Heart right ventricle (tissue), 16 donors: Measurements from ENCODE around the gene KRT85. TPM values are rescaled to one million over a fixed set of nuclear protein-coding genes. Genes with fewer than 3 reads are reported as not detected.

Source experiments
- ATAC-seq, 8 donors: fragments of 200-7000 bp; cut with Tn5 transposase; one replicate each; pipeline ENCODE4 v1.9.1; 2020; ENCODE audit warnings: mild to moderate bottlenecking in 8 of 8, moderate library complexity in 8 of 8, moderate number of reproducible peaks in 1 of 8
- DNase-seq, 2 donors: peaks; one replicate each; pipeline ENCODE4 v3.0.0-alpha.2; 2020
- H3K27ac ChIP-seq, 10 donors: fragments of 200-600 bp; sonication (generic) in 2 of 10; one replicate each; pipeline versions ENCODE4 v1.5.0 to v1.8.0; 2020 to 2022; ENCODE audit warnings: mild to moderate bottlenecking in 3 of 10
- H3K27me3 ChIP-seq, 7 donors: fragments of 200-600 bp; one replicate each; pipeline ENCODE4 v1.8.0; 2021 to 2022; ENCODE audit warnings: mild to moderate bottlenecking in 2 of 7
- H3K36me3 ChIP-seq, 9 donors: fragments of 200-600 bp; sonication (generic) in 1 of 9; one replicate each; pipeline versions ENCODE4 v1.5.0 to v1.8.0; 2020 to 2022; ENCODE audit warnings: mild to moderate bottlenecking in 2 of 9
- H3K4me1 ChIP-seq, 9 donors: fragments of 200-600 bp; sonication (generic) in 1 of 9; one replicate each; pipeline versions ENCODE4 v1.5.0 to v1.8.0; 2020 to 2022; ENCODE audit warnings: mild to moderate bottlenecking in 4 of 9
- H3K4me3 ChIP-seq, 10 donors: fragments of 200-600 bp; sonication (generic) in 2 of 10; one replicate each; pipeline versions ENCODE4 v1.5.0 to v1.8.0; 2020 to 2022; ENCODE audit warnings: mild to moderate bottlenecking in 7 of 10, moderate library complexity in 2 of 10
- H3K9me3 ChIP-seq, 11 donors: fragments of 200-600 bp in 10 of 11; sonication (generic) in 2 of 11; one replicate each; pipeline versions ENCODE4 v1.5.0 to v1.8.0; 2013 to 2022; ENCODE audit warnings: mild to moderate bottlenecking in 2 of 11, control low read depth in 1 of 11, moderate library complexity in 1 of 11
- WGBS, 2 donors: extraction: QIAGEN DNeasy Blood & Tissue Kit; methylation state at CpG; one replicate each; pipeline ENCODE4 v1.1.7; 2013; ENCODE audit warnings: inconsistent platforms in 1 of 2; 5-methylcytosine and 5-hydroxymethylcytosine counted together
- intact Hi-C, 10 donors: fragments of 100-400 bp; cut with DNase I; formaldehyde crosslinking; loops; one replicate each; pipeline versions ENCODE4 v1.11.1 to v1.14.2; 2022
- polyA plus RNA-seq, 2 donors: library from polyadenylated mRNA; stranded (reverse); fragments of 200-250 nt; gene quantifications; one replicate each; pipeline ENCODE4 v1.2.3, GENCODE V29; 2013
- total RNA-seq, 10 donors: library from RNA; stranded (reverse); fragmentation: NEBNext Ultra II Directional in 3 of 10; extraction: Animal tissue kit (Norgen Biotek cat#: 25700) in 3 of 10; gene quantifications; one replicate each; pipeline versions ENCODE4 v1.2.1 to v1.2.4, GENCODE V29; 2021 to 2023
- TF ChIP-seq, protein P1 (sequence below), 9 donors: fragments of 200-600 bp; sonication (generic) in 2 of 9; IDR thresholded peaks; one replicate each; pipeline versions ENCODE4 v1.5.0 to v1.8.0; 2021 to 2022; ENCODE audit warnings: antibody characterized with exemption in 9 of 9, mild to moderate bottlenecking in 5 of 9, moderate library complexity in 1 of 9
- donor health status: Arrhythmogenic right ventricular cardiomyopathy.
- donor health status: ischemic (EF 13 %, LVEDD 7.1; RV severe dilation, severe dysfunction).
- donor health status: healthy with polysubstance abuse.
- donor health status: DM: no; HTN: yes; CAD: no.
- donor health status: DM: no; HTN: no; CAD: no.
- donor health status: ischemic (EF 25% LVEDD 6.9; RV normal size, moderate dysfunction).
- donor health status: ischemic (EF 25% LVEDD 5.7; RV mildly dilated, moderate dysfunction).
- donor health status: healthy.
- donor health status: DM: yes; HTN: yes; CAD: no.
- donor health status: Ischemic cardiomyopathy.
- donor health status: ischemic (EF 35%, LVEDD 5.7; RV mildly dilated, moderate dysfunction).
- donor health status: nonischemic (EF 11% LVEDD 7.7; RV severe dilation, severe dysfunction).
- donor health status: DM: yes; HTN: yes; CAD: no.
- donor health status: PGD.
- donor health status: ischemic (EF 29% LVEDD 5.4; RV normal size, mild dysfunction).
- donor health status: nonischemic (EF 23%, LVEDD 6.1; RV moderate dilation, normal function).

KRT85 gene
- total and polyA plus RNA-seq, 12 donors: not detected

DNA sequence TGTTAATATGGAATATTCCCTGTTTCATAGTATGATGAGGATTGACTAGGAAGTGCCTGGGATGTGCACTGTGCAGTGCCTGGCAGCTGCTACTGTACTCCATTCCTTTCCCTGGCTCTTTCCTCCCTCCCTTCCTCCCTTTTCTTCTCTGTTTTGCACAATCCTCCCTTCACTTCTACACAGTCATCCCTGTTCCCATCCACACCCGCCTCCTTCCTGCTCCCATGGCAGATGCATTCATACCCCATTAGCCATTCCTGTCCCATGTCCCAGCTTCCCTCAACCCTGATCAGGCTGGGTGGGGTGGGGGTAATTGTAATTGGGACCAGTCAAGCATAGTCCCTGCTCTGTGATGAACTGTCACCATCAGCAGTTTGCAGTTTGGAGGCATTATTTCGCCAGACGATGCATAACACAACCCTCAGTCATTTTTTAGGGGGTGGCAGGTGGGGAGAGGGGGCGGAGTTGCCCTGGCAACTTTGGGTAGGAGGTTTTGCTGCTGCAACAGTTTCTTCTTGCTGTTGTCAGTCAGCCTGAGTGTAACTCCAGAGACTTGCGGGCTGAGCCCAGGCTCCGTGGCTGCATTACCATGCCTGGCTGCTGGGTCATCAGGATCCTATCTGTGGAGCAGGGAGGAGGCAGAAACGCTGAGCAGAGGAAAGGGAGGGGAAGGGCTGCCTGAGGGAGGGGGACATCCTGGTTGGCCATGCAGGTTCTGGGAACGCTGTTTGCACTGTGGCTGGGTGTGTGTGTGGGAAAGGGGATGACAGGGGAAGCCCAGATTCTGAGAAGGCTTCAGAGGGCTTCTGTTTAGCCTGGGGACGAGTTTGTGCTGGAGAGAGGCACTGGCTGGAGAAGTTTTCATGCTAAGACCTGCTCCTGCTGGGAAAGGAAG lies 22.3 kb upstream of the KRT85 start:
- ATAC-seq (no peak), DNase-seq (no peak)
- H3K27me3 ChIP-seq: peaks cover 0 to 21% (median 0%) of the 10 kb centered on the region in 7 donors
- WGBS, 2 donors: 52% methylated on average over 9 of the region's 9 CpGs
- no peaks in the 10 kb centered on the region for H3K9me3 ChIP-seq
- no peak overlapping the region for H3K27ac ChIP-seq
- H3K36me3 ChIP-seq: no peaks in the 10 kb centered on the region
- H3K4me3 ChIP-seq: no peak overlapping the region
- intact Hi-C loops: loop anchor here in 1 of 10 donors (10.0 kb wide), 1 partner anchor 105 kb away; the partner anchor contains the start of gene KRT6A
- H3K4me1 ChIP-seq: peaks cover 0 to 12% (median 0%) of the 10 kb centered on the region in 9 donors
- TF ChIP-seq, protein P1, sequence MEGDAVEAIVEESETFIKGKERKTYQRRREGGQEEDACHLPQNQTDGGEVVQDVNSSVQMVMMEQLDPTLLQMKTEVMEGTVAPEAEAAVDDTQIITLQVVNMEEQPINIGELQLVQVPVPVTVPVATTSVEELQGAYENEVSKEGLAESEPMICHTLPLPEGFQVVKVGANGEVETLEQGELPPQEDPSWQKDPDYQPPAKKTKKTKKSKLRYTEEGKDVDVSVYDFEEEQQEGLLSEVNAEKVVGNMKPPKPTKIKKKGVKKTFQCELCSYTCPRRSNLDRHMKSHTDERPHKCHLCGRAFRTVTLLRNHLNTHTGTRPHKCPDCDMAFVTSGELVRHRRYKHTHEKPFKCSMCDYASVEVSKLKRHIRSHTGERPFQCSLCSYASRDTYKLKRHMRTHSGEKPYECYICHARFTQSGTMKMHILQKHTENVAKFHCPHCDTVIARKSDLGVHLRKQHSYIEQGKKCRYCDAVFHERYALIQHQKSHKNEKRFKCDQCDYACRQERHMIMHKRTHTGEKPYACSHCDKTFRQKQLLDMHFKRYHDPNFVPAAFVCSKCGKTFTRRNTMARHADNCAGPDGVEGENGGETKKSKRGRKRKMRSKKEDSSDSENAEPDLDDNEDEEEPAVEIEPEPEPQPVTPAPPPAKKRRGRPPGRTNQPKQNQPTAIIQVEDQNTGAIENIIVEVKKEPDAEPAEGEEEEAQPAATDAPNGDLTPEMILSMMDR (IDR thresholded peaks at IDR 0.05): no peak

DNA sequence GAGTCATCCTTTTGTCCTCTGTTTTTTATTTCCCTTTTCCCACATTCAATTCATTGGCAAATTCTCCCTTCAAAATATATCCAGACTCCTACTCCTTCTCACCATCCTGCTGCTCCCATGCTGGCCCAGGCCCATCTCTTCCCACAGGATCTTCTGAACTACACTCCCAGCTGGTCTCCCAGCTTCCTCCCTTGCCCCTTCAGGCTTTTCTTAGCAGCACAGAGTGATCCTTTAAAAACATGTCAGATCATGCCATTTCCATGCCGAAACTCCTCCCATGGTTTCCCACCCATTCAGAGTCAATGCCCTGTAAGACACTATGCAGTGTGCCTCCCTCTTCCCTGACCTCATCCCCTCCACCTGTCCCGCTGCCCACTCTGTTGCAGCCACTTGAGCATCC lies 20.6 kb upstream of the KRT85 start:
- Histone ChIP-seq H3K4me3 (no peak overlapping the region), H3K27ac (no peak overlapping the region), H3K4me1 (peaks cover 0 to 12% (median 0%) of the 10 kb centered on the region in 9 donors), H3K9me3 (no peaks in the 10 kb centered on the region), H3K27me3 (peaks cover 0 to 31% (median 0%) of the 10 kb centered on the region in 7 donors), H3K36me3 (no peaks in the 10 kb centered on the region)
- TF ChIP-seq, protein P1 (IDR thresholded peaks at IDR 0.05): no peak
- no peak for DNase-seq
- intact Hi-C loops: loop anchor here in 1 of 10 donors (10.0 kb wide), 1 partner anchor 107 kb away; the partner anchor contains the start of gene KRT6A
- ATAC-seq: no peak
- WGBS, 2 donors: 82 to 88% methylated on average over 2 of the region's 2 CpGs

DNA sequence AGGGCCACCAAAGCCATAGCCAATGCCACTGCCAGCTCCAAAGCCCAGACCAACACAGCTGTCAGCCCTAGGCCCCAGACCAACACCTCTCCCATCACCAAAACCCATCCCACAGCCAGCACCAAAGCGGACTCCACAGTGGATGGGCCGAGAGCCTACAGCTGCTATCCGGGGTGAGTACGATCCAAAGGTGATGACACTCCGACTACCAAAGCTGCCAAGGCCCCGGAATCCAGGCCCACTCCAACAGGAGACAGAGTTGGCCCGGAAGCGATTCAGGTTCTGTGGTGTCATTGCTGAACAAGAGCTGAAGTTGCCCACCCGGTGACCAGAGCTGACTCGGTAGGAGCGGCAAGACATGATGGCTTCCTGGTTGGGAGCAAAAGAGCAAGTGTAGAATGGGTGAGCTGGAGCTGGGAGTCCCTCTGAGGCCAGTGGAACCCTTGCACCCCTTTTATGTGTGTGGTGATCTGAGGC lies 18.0 kb upstream of the KRT85 start, which contains the start of gene KRT84:
Gene KRT84, minus strand, starts transcription at position 427 of the 477 bp plus-strand sequence. Its CDS starts 67 bp downstream, at position 360.
- Histone ChIP-seq H3K4me1 (no peaks in the 10 kb centered on the region), H3K4me3 (no peak within 1 kb of the TSS), H3K27ac (no peak within 1 kb of the TSS), H3K36me3 (no peaks in the 10 kb centered on the region), H3K27me3 (peaks cover 0 to 31% (median 0%) of the 10 kb centered on the region in 7 donors), H3K9me3 (no peaks in the 10 kb centered on the region)
- ATAC-seq (no peak), DNase-seq (no peak)
- TF ChIP-seq, protein P1 (IDR thresholded peaks at IDR 0.05): no peak
- intact Hi-C loops: loop anchor here in 1 of 10 donors (10.0 kb wide), 1 partner anchor 110 kb away; the partner anchor contains the start of gene KRT6A
- WGBS, 2 donors: 95% methylated on average over 11 of the region's 11 CpGs

DNA sequence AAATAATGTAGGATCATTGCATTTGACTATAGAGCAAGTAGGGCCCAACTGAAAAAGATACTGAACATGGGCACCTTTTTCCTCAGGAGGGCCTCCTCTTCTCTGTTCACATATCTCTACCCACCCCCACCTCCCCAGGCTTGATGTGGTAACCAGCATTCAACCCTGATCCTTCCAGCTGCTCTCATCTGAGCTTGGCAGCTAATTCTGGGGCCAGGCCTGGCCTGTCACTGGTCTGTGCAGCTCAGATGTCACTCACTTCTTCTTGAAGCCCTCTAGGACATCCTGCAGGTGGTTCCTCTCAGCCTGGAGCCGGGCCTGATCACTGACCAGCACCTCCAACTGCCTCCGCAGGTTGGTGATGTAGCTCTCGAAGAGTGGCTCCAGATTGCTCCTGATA lies 16.1 kb upstream of the KRT85 start:
- WGBS, 2 donors: 89 to 91% methylated on average over 3 of the region's 3 CpGs

More for the DNA sequence above, 16.1 kb upstream of the KRT85 start:
- Histone ChIP-seq H3K9me3 (no peaks in the 10 kb centered on the region), H3K36me3 (no peaks in the 10 kb centered on the region), H3K27me3 (peaks cover 0 to 23% (median 0%) of the 10 kb centered on the region in 7 donors), H3K4me1 (no peaks in the 10 kb centered on the region), H3K4me3 (no peak overlapping the region), H3K27ac (no peak overlapping the region)
- TF ChIP-seq, protein P1 (IDR thresholded peaks at IDR 0.05): no peak
- intact Hi-C loops: loop anchor here in 2 of 10 donors (1.0 to 10.0 kb wide), 2 partner anchors 29 to 111 kb away; partner anchors contain the start of gene KRT6A (in 1 of the 2)
- ATAC-seq (no peak), DNase-seq (no peak)
